NOMO-1 (cell line): ENCODE data around the gene GLOD5.
"Not testable (repeated sequence)": the region's sequence is repeated elsewhere in the genome, so short reads cannot be mapped to it uniquely, and the experiment has no call there.

Experiments
- DNase-seq, 2 experiments: peaks; one replicate each; lab custom pipeline; 2025; ENCODE audit not compliant: unreplicated experiment in 2 of 2; lab: John Stamatoyannopoulos, UW

Gene GLOD5

GRCh38 chrX:48792219-48792618 lies 30.7 kb downstream of the GLOD5 start:
- no peak for DNase-seq

- DNase-seq = no peak
These were observed 32.4 kb downstream of the GLOD5 start for GRCh38 chrX:48793935-48794334.

GRCh38 chrX:48794340-48794910 lies 32.9 kb downstream of the GLOD5 start:
- no peak for DNase-seq

GRCh38 chrX:48794911-48795515 lies 33.5 kb downstream of the GLOD5 start:
- DNase-seq = no peak

DNA sequence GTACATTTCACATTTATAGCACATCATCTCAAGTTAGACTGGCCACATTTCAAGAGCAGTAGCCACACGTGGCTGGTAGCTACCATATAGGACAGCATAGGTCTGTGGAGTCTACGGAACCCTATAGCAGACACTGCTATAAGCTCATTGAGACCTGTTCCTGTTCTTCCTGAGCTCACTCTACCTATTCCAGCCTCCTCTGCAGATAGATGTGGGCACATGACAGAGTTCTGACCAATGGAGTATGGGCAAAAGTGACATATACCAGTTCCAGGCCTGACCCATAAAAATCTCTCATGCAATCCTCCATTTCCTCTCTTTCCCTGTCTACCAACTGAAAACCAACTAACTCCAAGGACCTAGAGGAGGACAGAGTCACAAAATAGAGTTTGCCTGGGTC lies 36.8 kb downstream of the GLOD5 start:
- DNase-seq = no peak

- DNase-seq = no peak
These were observed 39.2 kb downstream of the GLOD5 start for GRCh38 chrX:48800574-48801279.

DNA sequence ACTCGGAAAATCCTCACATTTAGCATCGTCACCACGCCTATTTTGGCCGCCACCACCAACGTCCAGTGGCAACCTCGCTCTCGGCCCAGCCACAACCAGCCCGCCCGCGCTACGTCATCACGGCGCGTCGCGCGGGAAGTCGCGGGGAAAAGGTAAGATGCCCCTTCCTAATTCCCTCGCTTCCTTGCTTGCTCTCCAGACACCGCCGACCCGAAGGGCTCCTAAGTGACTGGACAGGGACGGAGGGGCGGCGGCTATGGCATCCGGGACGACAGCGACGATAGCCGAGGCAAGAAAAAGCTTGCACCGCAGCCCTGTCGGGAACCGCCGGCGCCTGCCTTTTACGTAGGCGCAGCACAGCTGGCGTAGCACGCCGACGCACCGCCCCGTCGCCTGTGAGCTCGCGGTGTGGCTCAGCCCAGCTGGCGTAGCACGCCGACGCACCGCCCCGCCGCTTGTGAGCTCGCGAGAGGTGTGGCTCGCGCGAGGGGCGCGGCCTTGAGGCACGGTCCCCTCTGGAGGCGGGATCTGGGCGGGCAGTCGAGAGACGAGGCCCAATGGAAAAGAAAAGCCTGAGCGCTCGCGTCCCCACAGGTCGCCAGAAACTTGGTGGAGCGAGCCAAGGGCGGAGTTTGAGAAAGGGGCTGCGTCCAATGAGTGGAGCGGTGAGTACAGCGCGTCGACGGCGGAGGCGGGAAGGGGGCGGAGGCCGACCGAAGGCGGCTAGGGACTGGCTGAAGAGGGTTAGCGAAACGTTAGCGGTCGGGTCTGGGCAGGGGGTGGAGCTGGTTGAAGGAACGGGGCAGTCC lies 39.9 kb downstream of the GLOD5 start, which contains the start of gene HDAC6:
Gene HDAC6, plus strand, starts transcription at position 788 of the 809 bp plus-strand sequence. CDS start 626 bp downstream, outside the sequence.
- peak; percentile 95 to 96 for DNase-seq

GRCh38 chrX:48802089-48802904 lies 40.8 kb downstream of the GLOD5 start:
- peak; percentile 52 to 80 for DNase-seq

DNA sequence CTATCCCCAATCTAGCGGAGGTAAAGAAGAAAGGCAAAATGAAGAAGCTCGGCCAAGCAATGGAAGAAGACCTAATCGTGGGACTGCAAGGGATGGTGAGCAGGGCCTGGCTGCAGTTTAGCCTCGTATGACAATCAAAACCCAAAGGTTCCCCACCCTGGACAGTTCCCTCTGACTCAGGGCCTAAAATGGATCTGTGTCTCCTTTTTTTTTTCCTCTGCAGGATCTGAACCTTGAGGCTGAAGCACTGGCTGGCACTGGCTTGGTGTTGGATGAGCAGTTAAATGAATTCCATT lies 41.3 kb downstream of the GLOD5 start:
- no peak for DNase-seq

DNA sequence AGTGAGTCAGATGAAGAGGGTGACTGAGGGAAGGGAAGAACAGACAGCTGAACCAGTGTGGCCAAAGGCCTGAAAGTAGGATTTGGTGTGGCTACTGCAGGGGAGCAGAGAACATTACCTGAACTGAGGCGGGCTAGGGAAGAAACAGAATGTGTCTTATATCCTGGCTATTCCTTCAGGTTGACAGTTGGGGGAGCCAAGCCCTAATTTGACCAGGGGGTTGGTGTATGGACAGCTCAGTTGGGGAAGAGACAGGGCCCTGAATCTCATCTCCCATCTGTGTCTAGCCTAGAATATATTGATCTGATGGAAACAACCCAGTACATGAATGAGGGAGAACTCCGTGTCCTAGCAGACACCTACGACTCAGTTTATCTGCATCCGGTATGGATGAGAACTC lies 44.5 kb downstream of the GLOD5 start:
- no peak for DNase-seq

DNA sequence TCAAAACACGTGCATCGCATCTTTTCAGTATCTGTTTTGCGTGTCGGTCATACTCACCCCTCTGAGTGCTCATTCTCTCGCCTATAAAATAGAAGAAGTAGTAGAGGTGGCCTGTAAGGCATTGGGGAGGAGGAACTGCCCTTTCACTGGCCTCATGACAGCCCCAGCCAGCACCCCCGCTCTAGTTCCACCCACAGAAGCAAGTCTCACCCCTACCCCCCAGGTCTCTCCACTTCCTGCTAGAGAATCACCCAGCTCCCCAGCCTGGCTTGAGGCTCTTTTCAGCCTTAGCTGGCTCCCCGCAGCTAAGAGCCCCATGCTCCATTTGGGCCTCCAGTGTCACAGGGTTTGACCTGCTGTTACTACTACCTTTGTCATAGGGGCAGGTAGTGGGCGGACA lies 52.1 kb downstream of the GLOD5 start:
- no peak for DNase-seq

DNA sequence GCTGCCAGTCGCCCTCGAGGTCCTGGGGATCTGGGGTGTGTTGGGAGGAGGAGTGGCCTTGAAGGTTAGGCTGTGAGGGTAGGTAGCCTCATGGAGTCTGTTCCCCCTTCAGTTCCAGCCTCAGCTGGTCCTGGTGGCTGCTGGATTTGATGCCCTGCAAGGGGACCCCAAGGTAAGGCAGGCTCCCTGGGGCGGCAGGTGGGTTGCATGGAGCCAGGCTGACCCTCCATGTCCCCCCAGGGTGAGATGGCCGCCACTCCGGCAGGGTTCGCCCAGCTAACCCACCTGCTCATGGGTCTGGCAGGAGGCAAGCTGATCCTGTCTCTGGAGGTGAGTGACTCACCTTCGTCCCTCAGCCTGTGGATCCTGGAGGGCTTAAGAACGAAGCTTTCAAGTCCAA lies 53.2 kb downstream of the GLOD5 start:
- no peak for DNase-seq

DNA sequence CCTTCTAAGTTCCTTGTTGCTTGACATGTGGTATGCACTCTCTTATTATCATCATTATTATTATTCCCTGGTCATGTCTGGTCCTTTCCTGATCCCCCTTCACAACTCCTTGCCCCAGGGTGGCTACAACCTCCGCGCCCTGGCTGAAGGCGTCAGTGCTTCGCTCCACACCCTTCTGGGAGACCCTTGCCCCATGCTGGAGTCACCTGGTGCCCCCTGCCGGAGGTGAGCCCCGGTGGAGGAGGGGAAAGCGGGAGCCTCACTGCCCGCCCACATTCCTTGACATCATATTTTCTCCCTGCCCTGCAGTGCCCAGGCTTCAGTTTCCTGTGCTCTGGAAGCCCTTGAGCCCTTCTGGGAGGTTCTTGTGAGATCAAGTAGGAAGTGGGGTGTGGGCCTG lies 53.7 kb downstream of the GLOD5 start:
- no peak for DNase-seq

DNA sequence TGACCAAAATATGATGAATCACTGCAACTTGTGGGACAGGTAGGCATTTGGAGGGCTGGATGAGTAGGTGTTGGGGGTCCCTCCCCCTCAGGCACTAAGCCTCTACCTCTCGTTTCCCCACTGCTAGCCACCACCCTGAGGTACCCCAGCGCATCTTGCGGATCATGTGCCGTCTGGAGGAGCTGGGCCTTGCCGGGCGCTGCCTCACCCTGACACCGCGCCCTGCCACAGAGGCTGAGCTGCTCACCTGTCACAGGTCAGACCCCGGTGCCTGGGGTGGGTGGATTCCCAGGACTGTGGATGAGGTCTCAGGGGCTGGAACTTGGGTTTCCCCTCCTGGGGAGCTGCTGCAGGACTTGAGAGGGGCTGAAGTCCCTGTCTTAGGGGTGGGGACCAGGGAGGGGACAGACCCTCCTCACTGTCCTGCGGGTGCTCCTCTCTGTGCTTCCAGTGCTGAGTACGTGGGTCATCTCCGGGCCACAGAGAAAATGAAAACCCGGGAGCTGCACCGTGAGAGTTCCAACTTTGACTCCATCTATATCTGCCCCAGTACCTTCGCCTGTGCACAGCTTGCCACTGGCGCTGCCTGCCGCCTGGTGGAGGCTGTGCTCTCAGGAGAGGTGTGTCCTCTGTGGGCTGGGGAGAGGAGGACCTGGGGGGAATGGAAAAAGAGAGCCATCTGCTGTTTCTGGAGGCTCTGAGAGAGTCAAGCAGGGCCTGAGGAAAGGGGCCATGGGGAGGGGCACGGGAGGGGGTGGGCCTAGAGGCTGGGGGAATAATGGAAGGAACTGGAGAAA lies 54.7 kb downstream of the GLOD5 start:
- no peak for DNase-seq

DNA sequence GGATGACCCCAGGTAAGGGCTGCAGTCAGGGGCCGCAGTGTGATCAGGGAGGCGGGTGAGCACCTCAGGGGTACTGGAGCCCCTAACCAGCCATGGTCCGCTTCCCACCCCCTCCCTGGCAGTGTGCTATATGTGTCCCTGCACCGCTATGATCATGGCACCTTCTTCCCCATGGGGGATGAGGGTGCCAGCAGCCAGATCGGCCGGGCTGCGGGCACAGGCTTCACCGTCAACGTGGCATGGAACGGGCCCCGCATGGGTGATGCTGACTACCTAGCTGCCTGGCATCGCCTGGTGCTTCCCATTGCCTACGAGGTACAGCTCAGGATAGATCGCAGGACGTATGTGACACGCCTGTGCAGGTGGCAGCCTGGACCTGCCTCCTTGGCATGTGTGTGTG lies 56.6 kb downstream of the GLOD5 start:
- DNase-seq = no peak

DNA sequence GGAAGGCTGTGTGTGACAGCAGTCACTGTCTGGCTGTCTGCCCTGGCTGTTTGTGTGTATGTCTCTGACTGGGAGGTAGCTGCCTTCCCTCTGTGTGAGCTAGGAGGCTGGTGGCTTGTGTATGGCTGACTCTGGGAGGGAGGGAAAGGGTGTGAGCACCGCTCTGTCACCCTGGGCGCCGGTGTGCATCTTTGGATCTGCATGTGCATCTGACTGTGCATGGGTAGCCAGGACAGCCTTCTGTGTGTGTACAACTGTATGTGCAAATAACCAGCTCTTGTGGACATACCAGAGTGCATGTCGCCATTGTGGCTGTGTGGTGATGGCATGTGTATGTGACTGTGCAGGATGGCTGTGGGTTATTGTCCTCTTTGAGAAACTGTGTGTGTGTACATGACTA lies 57.3 kb downstream of the GLOD5 start:
- no peak for DNase-seq

DNA sequence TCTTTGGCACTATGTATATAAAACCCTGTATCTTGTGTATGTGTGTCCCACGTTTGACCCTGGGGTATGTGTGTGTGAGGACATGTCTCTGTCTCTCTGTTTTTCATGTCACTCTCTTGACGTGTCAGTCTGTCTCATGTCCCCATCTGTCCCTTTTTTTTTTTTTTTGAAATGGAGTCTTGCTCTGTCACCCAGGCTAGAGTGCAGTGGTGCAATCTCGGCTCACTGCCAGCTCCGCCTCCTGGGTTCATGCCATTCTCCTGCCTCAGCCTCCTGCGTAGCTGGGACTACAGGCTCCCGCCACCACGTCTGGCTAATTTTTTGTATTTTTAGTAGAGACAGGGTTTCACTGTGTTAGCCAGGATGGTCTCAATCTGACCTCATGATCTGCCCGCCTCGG lies 57.8 kb downstream of the GLOD5 start:
- DNase-seq = not testable (repeated sequence)

GRCh38 chrX:48823053-48823452 lies 61.5 kb downstream of the GLOD5 start:
- DNase-seq = no peak
